ENCODE results near the gene WWTR1.

DNA sequence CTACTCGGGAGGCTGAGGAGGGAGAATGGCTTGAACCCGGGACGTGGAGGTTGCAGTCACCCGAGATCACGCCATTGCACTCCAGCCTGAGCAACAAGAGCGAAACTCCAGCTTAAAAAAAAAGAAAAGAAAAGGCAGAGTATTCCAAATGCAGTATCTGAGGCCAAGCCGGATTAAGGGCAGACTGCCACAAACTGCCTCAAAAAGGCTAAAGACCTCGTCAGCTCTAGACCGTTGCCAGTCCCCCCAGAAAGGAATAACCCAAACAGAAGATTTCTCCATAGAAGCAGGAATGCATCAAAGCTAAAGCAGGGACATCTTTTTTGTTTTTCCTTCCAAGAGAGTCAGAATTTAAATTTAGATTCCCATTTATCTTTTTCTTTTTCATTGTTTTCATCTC, 110.4 kb downstream of the WWTR1 start:
- TF ChIP-seq CTCF (IDR thresholded peaks at IDR 0.05), result no peak
- no peak for TF ChIP-seq POLR2A (IDR thresholded peaks at IDR 0.05)

Data from uterus (tissue), 2 donors.